HPDE6-E6E7 (cell line): ENCODE measurements around the gene GBP5.
"Not testable (repeated sequence)": the region's sequence is repeated elsewhere in the genome, so short reads cannot be mapped to it uniquely, and the experiment has no call there.

Source experiments
- DNase-seq: peaks from one replicate; pipeline ENCODE4 v3.0.0; 2011; ENCODE audit warnings: missing footprints; ENCODE audit errors: extremely low spot score

Gene GBP5

DNA sequence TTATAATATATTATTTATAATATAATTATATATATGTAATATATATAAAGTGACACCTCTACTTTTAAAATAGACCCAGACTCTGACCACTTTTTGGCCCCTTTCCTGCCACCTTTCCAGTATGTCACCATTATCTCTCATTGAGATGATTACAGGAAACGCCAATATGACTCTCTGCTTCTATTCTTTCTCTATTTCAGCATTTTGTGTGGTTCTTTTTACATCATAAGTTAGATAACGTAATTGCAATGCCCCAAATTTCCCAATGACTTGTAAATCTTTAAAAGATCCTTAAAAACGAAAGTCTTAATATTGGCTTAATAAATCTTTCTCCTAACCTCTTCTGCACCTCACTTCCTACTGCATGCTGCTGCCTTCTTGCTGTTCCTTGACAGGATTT lies 8.1 kb upstream of the GBP5 start:
- no peak for DNase-seq

DNA sequence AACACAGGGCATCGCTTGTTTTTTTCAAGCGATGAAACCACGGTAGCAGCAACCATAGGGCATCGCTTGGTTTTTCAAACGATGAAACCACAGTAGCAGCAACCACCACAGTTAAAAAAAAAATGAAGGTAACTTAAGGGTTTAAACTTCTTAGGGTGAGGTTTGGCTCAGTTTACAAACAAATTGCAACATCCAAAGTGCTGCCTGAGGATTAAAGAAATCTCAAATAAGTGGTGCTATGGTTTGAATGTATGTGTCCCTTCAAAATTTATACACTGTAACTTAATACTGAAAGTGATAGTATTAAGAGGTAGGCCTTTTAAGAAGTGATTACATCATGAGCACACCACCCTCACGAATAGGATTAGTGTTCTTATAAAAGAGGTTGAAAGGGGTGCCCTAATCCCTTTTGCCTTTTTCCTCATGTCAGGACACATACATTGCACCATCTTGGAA lies 6.4 kb upstream of the GBP5 start:
- DNase-seq, result no peak

DNA sequence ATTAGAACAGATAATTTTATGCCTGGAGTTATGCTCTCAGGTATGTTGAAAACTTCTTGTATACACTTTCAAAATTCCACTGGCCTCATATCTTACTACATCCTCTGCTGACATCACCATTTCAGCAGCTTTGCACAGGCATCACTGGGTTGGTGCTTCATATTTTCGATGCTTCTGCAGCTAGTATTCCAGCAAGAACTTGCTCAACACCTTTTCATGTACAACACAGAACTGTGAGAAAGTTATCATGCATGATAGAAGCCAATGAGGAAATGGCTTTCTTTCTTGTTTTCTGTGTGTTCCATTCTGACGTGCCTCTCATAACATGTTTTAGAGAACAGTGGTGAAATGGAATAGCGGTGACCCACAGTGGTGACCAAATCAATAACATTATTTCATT lies 5.1 kb upstream of the GBP5 start:
- no peak for DNase-seq

- DNase-seq, result no peak
Observed at GRCh38 chr1:89276690-89277089, 4.0 kb upstream of the GBP5 start.

DNA sequence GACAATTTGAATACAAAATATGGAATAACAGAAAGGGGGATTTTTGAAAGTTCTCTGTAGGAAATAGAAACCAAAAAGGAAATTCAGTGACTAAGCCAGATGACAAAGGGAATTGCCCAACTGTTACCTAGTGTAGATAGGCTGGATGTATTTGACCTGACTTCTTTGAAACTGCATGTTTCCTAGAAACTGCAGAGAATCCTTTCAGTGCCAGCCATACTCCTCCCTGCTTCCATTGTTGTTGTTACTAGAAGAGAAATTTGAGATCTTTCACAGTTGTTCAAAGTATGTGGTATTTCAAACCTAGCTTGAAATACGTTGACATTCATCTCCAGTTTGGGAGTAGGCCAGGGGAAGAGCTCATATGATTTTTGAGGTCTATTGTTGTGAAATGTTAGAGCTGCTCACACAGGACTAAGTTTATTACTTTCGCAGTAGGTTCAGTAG lies 1.8 kb upstream of the GBP5 start:
- peak; percentile 52 for DNase-seq

DNA sequence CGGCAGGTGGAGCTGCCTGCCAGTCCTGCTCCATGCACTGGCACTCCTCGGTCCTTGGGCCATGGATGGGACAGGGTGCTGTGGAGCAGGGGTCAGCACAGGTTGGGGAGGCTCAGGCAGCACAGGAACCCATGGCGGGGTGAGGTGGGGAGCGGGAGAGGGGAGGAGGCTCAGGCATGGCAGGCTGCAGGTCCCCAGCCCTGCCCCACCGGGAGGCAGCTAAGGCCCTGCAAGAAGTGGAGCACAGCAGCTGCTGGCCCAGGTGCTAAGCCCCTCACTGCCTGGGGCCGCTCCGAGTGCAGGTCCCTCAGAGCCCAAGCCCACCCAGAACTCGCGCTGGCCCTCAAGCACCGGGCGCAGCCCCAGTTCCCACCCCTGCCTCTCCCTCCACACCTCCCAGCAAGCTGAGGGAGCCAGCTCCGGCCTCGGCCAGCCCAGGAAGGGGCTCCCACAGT lies 691 bp upstream of the GBP5 start:
- DNase-seq, result no peak

DNA sequence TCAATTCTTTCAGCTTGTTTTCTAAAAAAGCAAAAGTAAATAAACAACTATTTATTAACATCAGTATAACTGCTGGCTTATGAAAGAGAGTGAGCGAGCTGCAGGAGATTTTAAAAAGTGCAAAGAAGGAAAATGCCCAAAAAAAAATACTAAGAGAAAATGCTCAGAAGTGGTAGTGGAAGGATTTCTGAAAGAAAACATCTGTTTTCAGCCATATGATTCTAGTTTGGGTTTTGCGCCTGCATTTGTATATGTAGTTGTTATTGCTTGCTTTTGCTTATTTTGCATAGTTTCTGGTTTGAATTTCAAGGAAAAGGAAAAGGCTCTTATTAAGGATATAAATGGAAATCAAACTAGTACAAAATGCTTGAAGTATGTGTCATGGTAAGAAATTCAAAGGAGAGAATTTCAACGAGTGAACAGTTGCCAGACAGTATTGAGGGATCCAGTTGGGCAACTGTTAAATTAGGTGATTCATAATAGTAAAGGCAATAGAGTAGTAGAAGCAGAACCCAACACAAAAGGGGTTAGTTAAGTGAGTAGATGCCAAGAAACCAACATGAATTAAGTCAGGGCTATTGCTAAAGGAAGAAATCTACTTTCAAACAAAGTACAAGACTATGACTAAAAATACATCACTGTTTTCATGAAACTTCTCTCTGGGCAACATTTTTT lies 1.2 kb downstream of the GBP5 start:
- peak; percentile 36 for DNase-seq

DNA sequence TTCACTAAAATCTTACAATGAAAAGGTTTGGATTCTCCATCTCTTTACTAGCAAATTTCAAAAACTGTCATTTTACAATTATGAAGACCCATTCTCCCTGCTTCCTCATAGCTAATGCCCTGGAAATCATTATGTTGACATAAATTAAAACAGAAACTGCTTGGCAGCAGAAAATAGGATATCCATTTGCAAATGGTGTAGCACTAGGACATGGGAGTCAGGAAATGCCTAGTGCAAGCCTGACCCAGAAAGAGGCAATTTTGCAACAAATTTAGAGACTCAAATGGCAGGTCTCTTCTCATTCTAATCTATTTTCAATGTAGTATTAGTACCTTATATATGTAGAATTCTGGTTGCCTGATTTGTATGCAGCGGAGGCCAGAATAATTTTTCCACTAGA lies 2.2 kb downstream of the GBP5 start:
- no peak for DNase-seq

DNA sequence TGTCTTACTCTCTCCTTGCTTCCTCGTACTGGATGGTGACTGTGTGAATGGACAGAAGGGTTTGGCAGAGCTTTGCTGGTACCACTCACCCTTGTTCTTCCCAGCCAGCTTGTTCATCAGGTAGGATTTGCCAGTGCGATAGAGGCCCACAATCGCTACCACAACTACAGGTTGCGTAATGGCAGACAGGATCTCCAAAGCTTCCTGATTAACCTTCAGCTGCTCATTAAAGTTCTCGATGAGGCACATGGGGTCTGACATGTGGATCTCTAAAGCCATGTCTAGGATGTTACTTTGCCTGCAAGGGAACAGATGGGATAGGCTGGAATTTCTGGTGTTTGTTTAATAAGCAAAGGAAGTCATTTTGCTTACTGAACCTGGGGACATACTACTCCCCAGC lies 3.4 kb downstream of the GBP5 start:
- no peak for DNase-seq

DNA sequence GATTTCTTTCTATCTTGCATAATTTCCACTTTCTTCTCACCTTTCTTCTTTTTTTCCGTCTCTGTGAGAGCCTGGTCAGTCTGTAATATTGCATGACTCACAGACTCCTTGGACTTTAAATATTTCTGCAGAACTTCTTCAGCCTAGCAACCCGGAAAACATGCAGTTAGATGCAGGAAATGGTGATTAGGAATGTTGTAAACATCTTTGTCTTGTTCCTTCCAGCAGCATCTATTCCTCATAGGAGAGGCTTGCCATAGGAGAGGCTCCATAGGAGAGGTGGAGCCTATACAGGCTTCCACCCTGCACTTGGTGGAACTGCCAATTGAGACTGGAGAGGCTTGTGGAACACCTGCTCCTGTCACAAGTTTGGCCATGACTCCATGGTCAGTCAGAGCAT lies 10.0 kb downstream of the GBP5 start:
- peak; percentile 11 for DNase-seq

DNA sequence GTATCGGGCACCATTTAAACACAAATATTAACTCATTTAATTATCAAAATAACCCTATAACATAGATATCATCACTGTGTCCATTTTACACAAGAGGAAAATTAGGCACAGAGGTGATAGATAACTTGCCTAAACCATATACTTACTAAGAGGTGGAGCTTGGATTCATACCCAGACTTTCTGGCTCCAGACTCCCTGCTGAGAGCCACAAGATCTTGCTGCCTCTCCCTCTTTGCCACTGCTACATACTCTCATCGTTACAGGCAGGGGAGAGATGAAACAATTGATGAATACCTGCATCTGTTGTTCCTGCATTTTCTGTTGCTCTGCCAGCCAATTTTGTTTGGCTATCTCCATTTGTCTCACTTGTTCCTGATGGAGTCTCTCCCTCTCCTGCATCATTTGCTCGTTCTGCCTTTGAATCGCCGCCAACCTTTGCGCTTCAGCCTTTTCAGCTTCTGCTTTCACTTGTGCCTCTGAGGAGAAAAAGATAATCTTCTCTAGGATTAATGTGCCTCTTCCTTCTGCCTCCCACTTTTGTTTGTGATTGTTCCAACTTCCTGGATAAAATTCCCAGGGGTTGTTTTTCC lies 10.6 kb downstream of the GBP5 start:
- DNase-seq, result no peak

DNA sequence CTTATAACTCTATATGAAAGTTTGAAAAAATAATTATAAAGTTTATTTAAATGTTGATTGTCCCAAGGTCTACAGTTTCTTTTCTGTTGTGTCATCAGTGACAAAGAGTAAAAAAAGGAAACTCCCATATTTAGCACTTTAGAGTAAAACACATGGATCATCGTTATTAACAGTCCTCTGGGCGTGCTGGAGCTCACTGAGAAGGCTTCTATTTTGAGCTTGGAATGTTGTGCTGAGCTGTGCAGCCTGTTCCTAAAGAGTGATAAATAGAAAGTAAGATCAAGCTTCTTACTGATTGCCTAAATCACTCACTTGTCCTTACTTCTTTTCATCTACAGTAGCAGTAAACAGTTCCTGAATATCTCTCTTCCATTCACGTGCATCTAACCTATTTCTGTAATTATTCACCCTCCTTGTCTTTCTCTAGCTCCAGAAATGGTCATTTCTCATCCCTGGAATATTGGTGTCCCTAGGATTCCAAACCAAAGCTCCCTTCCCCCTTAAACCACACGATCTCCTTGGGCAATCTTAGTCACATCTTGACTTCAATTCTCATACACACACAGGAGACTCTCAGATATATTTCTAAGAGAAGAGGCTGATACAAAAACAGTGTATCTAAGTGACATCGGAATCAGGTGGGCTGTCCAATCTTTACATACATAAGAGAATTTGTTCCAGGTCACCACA lies 11.9 kb downstream of the GBP5 start:
- no peak for DNase-seq

- no peak for DNase-seq
Observed at GRCh38 chr1:89260042-89260441, 12.6 kb downstream of the GBP5 start.

- no peak for DNase-seq
Observed at GRCh38 chr1:89259283-89259971, 13.2 kb downstream of the GBP5 start.

DNA sequence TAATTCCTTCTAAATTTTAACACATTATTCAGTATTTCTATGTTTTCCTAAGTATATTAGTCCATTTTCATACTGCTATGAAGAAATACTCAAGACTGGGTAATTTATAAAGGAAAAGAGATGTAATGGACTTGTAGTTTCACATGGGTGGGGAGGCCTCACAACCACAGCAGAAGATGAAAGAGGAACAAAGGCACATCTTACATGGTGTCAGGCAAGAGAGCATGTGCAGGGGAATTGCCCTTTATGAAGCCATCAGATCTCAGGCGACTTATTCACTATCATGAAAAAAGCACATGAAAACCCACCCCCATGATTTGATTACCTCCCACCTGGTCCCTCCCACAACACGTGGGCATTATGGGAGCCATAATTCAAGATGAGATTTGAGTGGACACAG lies 15.6 kb downstream of the GBP5 start:
- DNase-seq, result no peak

DNA sequence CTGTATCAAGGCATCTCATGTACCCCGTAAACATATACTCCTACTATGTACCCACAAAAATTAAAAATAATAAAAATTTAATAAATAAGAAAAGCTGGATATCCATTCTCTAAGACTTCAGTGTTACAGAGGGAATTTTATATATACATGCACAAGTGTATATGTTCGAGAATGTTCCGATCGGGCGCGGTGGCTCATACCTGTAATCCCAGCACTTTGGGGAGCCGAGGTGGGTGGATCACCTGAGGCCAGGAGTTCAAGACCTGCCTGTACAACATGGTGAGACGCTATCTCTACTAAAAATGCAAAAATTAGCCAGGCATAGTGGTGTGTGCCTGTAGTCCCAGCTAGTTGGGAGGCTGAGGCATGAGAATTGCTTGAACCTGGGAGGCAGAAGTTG lies 17.1 kb downstream of the GBP5 start:
- not testable (repeated sequence) for DNase-seq

DNA sequence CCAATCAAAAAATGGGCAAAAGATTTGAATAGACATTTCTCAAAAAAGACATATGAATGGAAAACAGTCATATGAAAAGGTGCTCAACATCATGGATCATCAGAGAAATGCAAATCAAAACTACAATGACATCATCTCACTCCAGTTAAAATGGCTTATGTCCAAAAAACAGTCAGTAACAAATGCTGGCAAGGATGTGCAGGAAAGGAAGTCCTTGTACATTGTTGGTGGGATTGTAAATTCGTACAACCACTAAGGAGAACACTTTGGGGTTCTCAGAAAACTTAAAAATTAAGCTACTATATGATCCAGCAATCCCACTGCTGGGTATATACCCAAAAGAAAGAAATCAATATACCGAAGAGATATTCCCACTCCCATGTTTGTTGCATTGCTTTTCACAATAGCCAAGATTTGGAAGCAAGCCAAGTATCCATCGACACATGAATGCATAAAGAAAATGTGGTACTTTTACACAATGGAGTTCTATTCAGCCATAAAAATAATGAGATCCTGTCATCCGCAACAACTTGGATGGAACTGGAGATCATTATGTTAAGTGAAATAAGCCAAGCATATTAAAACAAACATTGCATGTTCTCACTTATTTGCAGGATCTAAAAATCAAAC lies 17.9 kb downstream of the GBP5 start:
- no peak for DNase-seq

DNA sequence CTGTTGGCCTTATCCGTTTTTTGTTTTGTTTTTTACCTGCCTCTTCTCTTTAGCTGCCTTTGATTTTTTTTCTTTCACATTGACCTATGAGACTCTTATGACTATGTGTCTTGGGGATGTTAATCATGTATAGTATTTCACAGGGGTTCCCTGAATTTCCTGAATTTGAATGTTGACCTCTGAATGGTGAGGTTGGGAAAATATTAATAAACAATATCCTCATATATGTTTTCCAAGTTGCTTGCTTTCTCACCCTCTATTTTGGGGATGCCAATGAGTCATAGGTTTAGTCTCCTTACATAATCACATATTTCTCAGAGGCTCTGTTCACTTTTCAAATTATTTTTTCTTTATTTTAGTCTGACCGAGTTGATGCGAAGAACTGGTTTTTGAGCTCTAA lies 29.6 kb downstream of the GBP5 start:
- DNase-seq, result no peak
